ENCODE results near the gene PLEKHH3. TPM values are rescaled to one million over a fixed set of nuclear protein-coding genes. Genes with fewer than 3 reads are reported as not detected.

Gene PLEKHH3
- polyA plus RNA-seq, 1 donor (not counting 4 experiments of a cell fraction or from before 2014, with no cell fraction given) = 4.9 TPM

DNA sequence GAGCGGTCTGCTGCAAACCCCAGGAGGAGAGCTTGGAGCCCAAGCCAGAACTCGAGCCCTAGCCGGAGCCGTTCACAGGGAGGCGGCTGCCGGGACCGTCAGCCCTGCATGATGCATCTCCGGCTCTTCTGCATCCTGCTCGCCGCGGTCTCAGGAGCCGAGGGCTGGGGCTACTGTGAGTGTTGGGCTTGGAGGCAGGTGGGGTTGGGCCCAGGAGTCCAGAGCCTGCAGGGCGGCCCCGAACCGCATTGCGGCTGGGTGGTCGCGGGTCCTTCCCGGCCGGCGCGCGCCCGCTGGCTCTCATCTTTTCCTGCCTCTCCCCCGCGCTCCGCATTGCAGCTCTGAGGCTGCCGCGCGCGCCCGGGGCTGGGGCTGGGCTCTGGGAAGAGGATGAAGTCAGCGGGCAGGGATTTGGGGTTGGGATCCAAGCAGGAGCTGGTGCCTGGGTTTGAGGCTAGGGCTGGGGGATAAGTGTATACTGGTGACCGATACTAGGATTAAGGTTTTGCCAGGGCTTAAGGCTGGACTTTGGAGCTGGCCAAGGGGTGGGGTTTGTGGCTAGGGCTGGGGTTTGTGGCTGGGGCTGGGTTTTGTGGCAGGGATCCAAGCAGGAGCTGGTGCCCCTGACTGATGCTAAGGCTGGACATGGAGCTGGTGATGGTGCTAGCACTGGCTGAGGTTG lies 6.1 kb upstream of the PLEKHH3 start:
- Histone ChIP-seq H3K9ac (ENCODE audit: control insufficient read depth, extremely low read depth, insufficient read depth, low read length) (peak overlapping the region; percentile 58), H3K36me3 (ENCODE audit: control insufficient read depth in 2 of 2, extremely low read depth in 1 of 2, insufficient read depth in 2 of 2, low read length in 2 of 2) (no peaks in the 10 kb centered on the region), H3K9me1 (ENCODE audit: control insufficient read depth, extremely low read depth, insufficient read depth, low read length) (no peaks in the 10 kb centered on the region), H3K79me2 (ENCODE audit: control insufficient read depth, insufficient read depth, low read length) (no peaks in the 10 kb centered on the region), H2AFZ (ENCODE audit: control insufficient read depth, low read length) (peak overlapping the region; percentile 89), H3K4me3 (ENCODE audit: control insufficient read depth in 2 of 3, extremely low read depth in 1 of 3, insufficient read depth in 2 of 3, low read depth in 1 of 3, low read length in 3 of 3) (peak overlapping the region; percentile 32 to 59 (median 57)), H3K4me1 (ENCODE audit: control insufficient read depth, extremely low read depth, insufficient read depth, low read length) (peaks cover 26% of the 10 kb centered on the region), H4K20me1 (ENCODE audit: control insufficient read depth, extremely low read depth, insufficient read depth, low read length) (no peaks in the 10 kb centered on the region), H3K4me2 (ENCODE audit: control insufficient read depth, extremely low read depth, insufficient read depth, low read depth, low read length) (peak overlapping the region; percentile 91), H3K27ac (ENCODE audit: control insufficient read depth, insufficient read depth, low read length) (no peak overlapping the region), H3K9me3 (ENCODE audit: control insufficient read depth, low read depth, low read length) (no peaks in the 10 kb centered on the region), H3K27me3 (ENCODE audit: control insufficient read depth, extremely low read depth, insufficient read depth, low read length) (no peaks in the 10 kb centered on the region)
- TF ChIP-seq EZH2 (IDR thresholded peaks at IDR 0.05; ENCODE audit: low read length) = no peak
- TF ChIP-seq, protein P1, sequence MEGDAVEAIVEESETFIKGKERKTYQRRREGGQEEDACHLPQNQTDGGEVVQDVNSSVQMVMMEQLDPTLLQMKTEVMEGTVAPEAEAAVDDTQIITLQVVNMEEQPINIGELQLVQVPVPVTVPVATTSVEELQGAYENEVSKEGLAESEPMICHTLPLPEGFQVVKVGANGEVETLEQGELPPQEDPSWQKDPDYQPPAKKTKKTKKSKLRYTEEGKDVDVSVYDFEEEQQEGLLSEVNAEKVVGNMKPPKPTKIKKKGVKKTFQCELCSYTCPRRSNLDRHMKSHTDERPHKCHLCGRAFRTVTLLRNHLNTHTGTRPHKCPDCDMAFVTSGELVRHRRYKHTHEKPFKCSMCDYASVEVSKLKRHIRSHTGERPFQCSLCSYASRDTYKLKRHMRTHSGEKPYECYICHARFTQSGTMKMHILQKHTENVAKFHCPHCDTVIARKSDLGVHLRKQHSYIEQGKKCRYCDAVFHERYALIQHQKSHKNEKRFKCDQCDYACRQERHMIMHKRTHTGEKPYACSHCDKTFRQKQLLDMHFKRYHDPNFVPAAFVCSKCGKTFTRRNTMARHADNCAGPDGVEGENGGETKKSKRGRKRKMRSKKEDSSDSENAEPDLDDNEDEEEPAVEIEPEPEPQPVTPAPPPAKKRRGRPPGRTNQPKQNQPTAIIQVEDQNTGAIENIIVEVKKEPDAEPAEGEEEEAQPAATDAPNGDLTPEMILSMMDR (optimal IDR thresholded peaks at IDR 0.05 in 1 of 3, IDR thresholded peaks at IDR 0.05 in 1 of 3, conservative IDR thresholded peaks at IDR 0.05 in 1 of 3; ENCODE audit: extremely low read depth in 1 of 3, insufficient read depth in 2 of 3, low read length in 3 of 3) = no peak
- dilution Hi-C loops (cut with MboI; ENCODE audit: extremely low pct_ligation_motif_present, low sequenced_read_pairs) = no loop called here
- no peak for FAIRE-seq
- no peak for DNase-seq (ENCODE audit: low read depth, low spot score)

- Histone ChIP-seq H3K4me3 (ENCODE audit: control insufficient read depth in 2 of 3, extremely low read depth in 1 of 3, insufficient read depth in 2 of 3, low read depth in 1 of 3, low read length in 3 of 3) (peak within 1 kb of the TSS; percentile 32 to 59 (median 57)), H4K20me1 (ENCODE audit: control insufficient read depth, extremely low read depth, insufficient read depth, low read length) (no peaks in the 10 kb centered on the region), H3K9me1 (ENCODE audit: control insufficient read depth, extremely low read depth, insufficient read depth, low read length) (no peaks in the 10 kb centered on the region), H3K4me1 (ENCODE audit: control insufficient read depth, extremely low read depth, insufficient read depth, low read length) (peaks cover 33% of the 10 kb centered on the region), H3K4me2 (ENCODE audit: control insufficient read depth, extremely low read depth, insufficient read depth, low read depth, low read length) (peak within 1 kb of the TSS; percentile 91), H3K9ac (ENCODE audit: control insufficient read depth, extremely low read depth, insufficient read depth, low read length) (peak within 1 kb of the TSS; percentile 58), H3K27ac (ENCODE audit: control insufficient read depth, insufficient read depth, low read length) (no peak within 1 kb of the TSS), H3K27me3 (ENCODE audit: control insufficient read depth, extremely low read depth, insufficient read depth, low read length) (no peaks in the 10 kb centered on the region), H3K36me3 (ENCODE audit: control insufficient read depth in 2 of 2, extremely low read depth in 1 of 2, insufficient read depth in 2 of 2, low read length in 2 of 2) (no peaks in the 10 kb centered on the region), H3K9me3 (ENCODE audit: control insufficient read depth, low read depth, low read length) (no peaks in the 10 kb centered on the region), H2AFZ (ENCODE audit: control insufficient read depth, low read length) (peak within 1 kb of the TSS; percentile 89), H3K79me2 (ENCODE audit: control insufficient read depth, insufficient read depth, low read length) (no peaks in the 10 kb centered on the region)
- no peak for TF ChIP-seq EZH2 (IDR thresholded peaks at IDR 0.05; ENCODE audit: low read length)
- TF ChIP-seq, protein P1 (optimal IDR thresholded peaks at IDR 0.05 in 1 of 3, IDR thresholded peaks at IDR 0.05 in 1 of 3, conservative IDR thresholded peaks at IDR 0.05 in 1 of 3; ENCODE audit: extremely low read depth in 1 of 3, insufficient read depth in 2 of 3, low read length in 3 of 3) = no peak
- DNase-seq (ENCODE audit: low read depth, low spot score) (no peak), FAIRE-seq (no peak)
- dilution Hi-C loops (cut with MboI; ENCODE audit: extremely low pct_ligation_motif_present, low sequenced_read_pairs) = no loop called here
Measured at GRCh38 chr17:42681976-42682721, 5.4 kb upstream of the PLEKHH3 start, which contains the start of gene CNTNAP1. CNTNAP1 (plus strand) TSS chr17:42682531; CDS start chr17:42682830, 299 bp downstream.
